ENCODE data around the gene MBOAT2.

DNA sequence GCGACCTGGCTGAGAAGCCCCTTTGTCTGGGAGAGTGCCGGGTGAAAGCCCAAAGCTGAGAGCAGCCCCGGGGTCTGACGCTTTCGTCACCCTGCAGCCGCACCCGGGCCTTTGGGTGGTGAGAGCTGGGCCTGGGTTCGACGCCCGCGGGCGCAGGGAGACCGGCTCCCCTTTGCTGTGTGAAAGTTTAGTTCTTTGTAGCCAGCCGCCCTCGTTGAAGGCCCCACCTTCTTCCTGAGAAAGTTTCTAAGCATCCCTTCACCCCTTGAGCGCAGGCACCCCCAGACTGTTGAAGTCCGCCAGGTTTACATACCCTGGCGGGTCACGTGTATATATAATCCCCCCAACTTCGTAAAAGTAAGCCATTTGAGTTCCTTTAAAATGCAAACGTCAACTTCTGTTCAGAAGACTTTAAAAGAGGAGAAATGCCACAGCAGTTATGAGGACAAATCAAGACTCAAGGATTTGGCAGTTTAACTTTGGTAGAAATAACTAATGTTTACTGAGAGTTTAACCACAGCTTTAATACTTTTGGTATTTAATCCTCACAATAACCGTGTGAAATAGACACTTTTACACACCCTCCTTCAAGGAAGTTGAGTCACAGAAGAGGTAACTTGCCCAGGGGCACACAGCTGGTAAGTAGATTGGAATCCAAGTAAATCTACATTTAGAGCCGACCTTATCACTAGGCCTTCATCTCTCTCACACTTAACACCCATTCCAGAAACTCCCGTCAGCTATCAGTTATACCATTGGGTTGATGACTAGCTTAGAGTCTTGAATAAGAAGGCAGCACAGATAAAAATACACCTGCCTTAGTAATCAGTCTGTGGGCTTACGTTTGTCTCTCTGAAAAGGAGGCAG, 1.1 kb upstream of the MBOAT2 start:
- TF ChIP-seq, protein P1, sequence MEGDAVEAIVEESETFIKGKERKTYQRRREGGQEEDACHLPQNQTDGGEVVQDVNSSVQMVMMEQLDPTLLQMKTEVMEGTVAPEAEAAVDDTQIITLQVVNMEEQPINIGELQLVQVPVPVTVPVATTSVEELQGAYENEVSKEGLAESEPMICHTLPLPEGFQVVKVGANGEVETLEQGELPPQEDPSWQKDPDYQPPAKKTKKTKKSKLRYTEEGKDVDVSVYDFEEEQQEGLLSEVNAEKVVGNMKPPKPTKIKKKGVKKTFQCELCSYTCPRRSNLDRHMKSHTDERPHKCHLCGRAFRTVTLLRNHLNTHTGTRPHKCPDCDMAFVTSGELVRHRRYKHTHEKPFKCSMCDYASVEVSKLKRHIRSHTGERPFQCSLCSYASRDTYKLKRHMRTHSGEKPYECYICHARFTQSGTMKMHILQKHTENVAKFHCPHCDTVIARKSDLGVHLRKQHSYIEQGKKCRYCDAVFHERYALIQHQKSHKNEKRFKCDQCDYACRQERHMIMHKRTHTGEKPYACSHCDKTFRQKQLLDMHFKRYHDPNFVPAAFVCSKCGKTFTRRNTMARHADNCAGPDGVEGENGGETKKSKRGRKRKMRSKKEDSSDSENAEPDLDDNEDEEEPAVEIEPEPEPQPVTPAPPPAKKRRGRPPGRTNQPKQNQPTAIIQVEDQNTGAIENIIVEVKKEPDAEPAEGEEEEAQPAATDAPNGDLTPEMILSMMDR (IDR thresholded peaks at IDR 0.05; ENCODE audit: insufficient read depth, low read length, poor library complexity, severe bottlenecking): no peak
- no peak for TF ChIP-seq EZH2phosphoT487 (conservative IDR thresholded peaks at IDR 0.05; ENCODE audit: low read length)

Measured in SU-DHL-6 (cell line).